Right lobe of liver (tissue), 6 donors: ENCODE measurements around the gene RAP1GDS1. TPM values are rescaled to one million over a fixed set of nuclear protein-coding genes. Genes with fewer than 3 reads are reported as not detected.

ENCODE experiments used
- ATAC-seq, 4 donors: fragments of 200-7000 bp; cut with Tn5 transposase; one replicate each; pipeline ENCODE4 v1.9.1; 2020; ENCODE audit warnings: mild to moderate bottlenecking in 4 of 4, moderate library complexity in 4 of 4
- DNase-seq, 3 donors: peaks; one replicate each; pipeline ENCODE4 v3.0.0-alpha.2; 2020
- H3K27ac ChIP-seq, 3 donors: fragments of 200-600 bp; one replicate each; pipeline ENCODE4 v1.8.0; 2022
- H3K27me3 ChIP-seq, 2 donors: fragments of 200-600 bp; one replicate each; pipeline ENCODE4 v1.8.0; 2022
- H3K36me3 ChIP-seq, 4 donors: fragments of 200-600 bp; sonication (generic) in 1 of 4; one replicate each; pipeline versions ENCODE4 v1.5.1 to v1.8.0; 2017 to 2022; ENCODE audit warnings: control low read depth in 1 of 4
- H3K4me1 ChIP-seq, 4 donors: fragments of 200-600 bp; sonication (generic) in 1 of 4; one replicate each; pipeline versions ENCODE4 v1.5.1 to v1.8.0; 2017 to 2022; ENCODE audit warnings: control low read depth in 1 of 4
- H3K4me3 ChIP-seq, 3 donors: fragments of 200-600 bp; one replicate each; pipeline ENCODE4 v1.8.0; 2022
- H3K9me3 ChIP-seq, 4 donors: fragments of 200-600 bp; sonication (generic) in 1 of 4; one replicate each; pipeline versions ENCODE4 v1.5.1 to v1.8.0; 2017 to 2022; ENCODE audit warnings: control low read depth in 1 of 4
- POLR2A ChIP-seq: fragments of 450-650 bp; IDR thresholded peaks from one replicate; pipeline ENCODE4 v1.6.1; 2017; ENCODE audit warnings: antibody characterized with exemption, mild to moderate bottlenecking
- WGBS: methylation state at CpG from one replicate; pipeline ENCODE4 v1.1.6; 2018; ENCODE audit warnings: low coverage, low lambda C conversion rate; ENCODE audit not compliant: insufficient coverage; ENCODE audit errors: missing lambda C conversion rate; 5-methylcytosine and 5-hydroxymethylcytosine counted together
- intact Hi-C, 2 donors: fragments of 100-400 bp; cut with DNase I; formaldehyde crosslinking; loops; one replicate each; pipeline versions ENCODE4 v1.11.2 to v1.14.1; 2022
- total RNA-seq, 6 experiments: library from RNA; depleted of rRNA in 2 of 6; stranded (reverse); fragments of >200 nt in 2 of 6; fragmentation: NEBNext Ultra II Directional in 3 of 6; extraction: Animal tissue kit (Norgen Biotek cat#: 25700) in 3 of 6; gene quantifications; one replicate each; pipeline versions ENCODE4 v1.1.0 to v1.2.4, GENCODE V29; 2016 to 2023
- TF ChIP-seq, protein P1 (sequence below), 4 donors: fragments of 200-600 bp in 3 of 4; fragments of 450-650 bp in 1 of 4; IDR thresholded peaks; one replicate each; pipeline versions ENCODE4 v1.5.1 to v1.8.0; 2016 to 2022; ENCODE audit warnings: antibody characterized with exemption in 4 of 4, mild to moderate bottlenecking in 2 of 4
- donor health status: DM: no; HTN: yes; CAD: no.
- donor health status: DM: no; HTN: no; CAD: no.
- donor health status: DM: no; HTN: no; CAD: no.
- donor health status: DM: no; HTN: yes; CAD: no.
- donor health status: DM: no; HTN: yes; CAD: no.

The RAP1GDS1 gene
- total RNA-seq, 6 experiments from 2014 or later = 17.4 to 29.8 (median 20.9) TPM

GRCh38 chr4:98300706-98301105 lies 39.5 kb downstream of the RAP1GDS1 start:
- intact Hi-C loops = no loop called here
- no peak for DNase-seq
- ATAC-seq = no peak
- Histone ChIP-seq H3K4me1 (no peaks in the 10 kb centered on the region), H3K9me3 (peaks cover 0 to 5% (median 0%) of the 10 kb centered on the region in 4 donors), H3K4me3 (no peak overlapping the region), H3K27me3 (no peaks in the 10 kb centered on the region), H3K27ac (no peak overlapping the region), H3K36me3 (no peaks in the 10 kb centered on the region)
- no peak for TF ChIP-seq POLR2A
- TF ChIP-seq, protein P1, sequence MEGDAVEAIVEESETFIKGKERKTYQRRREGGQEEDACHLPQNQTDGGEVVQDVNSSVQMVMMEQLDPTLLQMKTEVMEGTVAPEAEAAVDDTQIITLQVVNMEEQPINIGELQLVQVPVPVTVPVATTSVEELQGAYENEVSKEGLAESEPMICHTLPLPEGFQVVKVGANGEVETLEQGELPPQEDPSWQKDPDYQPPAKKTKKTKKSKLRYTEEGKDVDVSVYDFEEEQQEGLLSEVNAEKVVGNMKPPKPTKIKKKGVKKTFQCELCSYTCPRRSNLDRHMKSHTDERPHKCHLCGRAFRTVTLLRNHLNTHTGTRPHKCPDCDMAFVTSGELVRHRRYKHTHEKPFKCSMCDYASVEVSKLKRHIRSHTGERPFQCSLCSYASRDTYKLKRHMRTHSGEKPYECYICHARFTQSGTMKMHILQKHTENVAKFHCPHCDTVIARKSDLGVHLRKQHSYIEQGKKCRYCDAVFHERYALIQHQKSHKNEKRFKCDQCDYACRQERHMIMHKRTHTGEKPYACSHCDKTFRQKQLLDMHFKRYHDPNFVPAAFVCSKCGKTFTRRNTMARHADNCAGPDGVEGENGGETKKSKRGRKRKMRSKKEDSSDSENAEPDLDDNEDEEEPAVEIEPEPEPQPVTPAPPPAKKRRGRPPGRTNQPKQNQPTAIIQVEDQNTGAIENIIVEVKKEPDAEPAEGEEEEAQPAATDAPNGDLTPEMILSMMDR (IDR thresholded peaks at IDR 0.05) = no peak

GRCh38 chr4:98305576-98305975 lies 44.4 kb downstream of the RAP1GDS1 start:
- TF ChIP-seq, protein P1 (IDR thresholded peaks at IDR 0.05) = no peak
- TF ChIP-seq POLR2A = no peak
- DNase-seq = no peak
- 86% methylated on average over 1 of the region's 1 CpG for WGBS

DNA sequence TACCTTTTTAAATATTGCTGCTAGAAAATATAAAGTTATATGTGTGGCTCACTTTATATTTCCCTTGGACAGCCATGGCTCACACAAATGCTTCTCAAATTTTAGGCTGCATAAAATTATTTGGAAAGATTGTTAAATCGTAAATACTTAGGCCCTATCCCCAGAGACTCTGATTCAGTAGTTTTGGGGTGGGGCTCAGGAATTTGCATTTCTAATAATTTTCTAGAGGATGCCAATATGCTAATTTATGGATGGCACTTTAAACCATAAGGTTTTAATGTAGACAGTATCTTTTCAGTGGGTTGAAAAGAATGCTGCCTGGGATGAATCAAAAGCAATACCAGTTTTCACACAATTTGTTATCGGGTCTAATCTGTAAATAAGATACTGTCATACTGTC lies 49.7 kb downstream of the RAP1GDS1 start:
- no peaks in the 10 kb centered on the region for H3K36me3 ChIP-seq
- H3K27ac ChIP-seq = no peak overlapping the region
- TF ChIP-seq, protein P1 (IDR thresholded peaks at IDR 0.05) = no peak
- TF ChIP-seq POLR2A = no peak
- no peak for ATAC-seq
- WGBS = 97% methylated on average over 2 of the region's 2 CpGs
- H3K4me1 ChIP-seq = no peaks in the 10 kb centered on the region
- intact Hi-C loops = no loop called here
- no peak overlapping the region for H3K4me3 ChIP-seq
- H3K9me3 ChIP-seq = no peaks in the 10 kb centered on the region
- H3K27me3 ChIP-seq = no peaks in the 10 kb centered on the region
- no peak for DNase-seq

More at GRCh38 chr4:98305576-98305975, 44.4 kb downstream of the RAP1GDS1 start:
- no peak for ATAC-seq
- H3K4me1 ChIP-seq = no peaks in the 10 kb centered on the region
- intact Hi-C loops = no loop called here
- no peak overlapping the region for H3K27ac ChIP-seq
- no peaks in the 10 kb centered on the region for H3K27me3 ChIP-seq
- no peaks in the 10 kb centered on the region for H3K36me3 ChIP-seq
- H3K9me3 ChIP-seq = peaks cover 0 to 5% (median 0%) of the 10 kb centered on the region in 4 donors
- H3K4me3 ChIP-seq = no peak overlapping the region

DNA sequence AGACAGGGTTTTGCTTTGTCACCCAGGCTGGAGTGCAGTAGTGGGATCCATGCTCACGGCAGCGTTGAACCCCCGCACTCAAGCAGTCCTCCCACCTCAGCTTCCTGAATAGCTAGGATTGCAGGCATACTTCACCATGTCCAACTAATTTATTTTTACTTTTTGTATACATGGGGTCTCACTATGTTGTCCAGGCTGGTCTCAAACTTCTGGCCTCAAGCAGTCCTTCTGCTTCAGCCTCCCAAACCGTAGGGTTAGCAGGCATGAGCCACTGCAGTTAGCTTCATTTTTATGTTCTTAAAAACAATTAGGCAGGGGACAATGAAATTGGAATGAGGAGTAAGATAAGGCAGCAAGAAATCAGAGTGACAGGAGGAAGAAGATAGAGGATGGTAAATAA lies 50.5 kb downstream of the RAP1GDS1 start:
- intact Hi-C loops = no loop called here
- H3K4me1 ChIP-seq = no peaks in the 10 kb centered on the region
- no peak overlapping the region for H3K27ac ChIP-seq
- no peaks in the 10 kb centered on the region for H3K9me3 ChIP-seq
- ATAC-seq (no peak), DNase-seq (no peak)
- TF ChIP-seq, protein P1 (IDR thresholded peaks at IDR 0.05) = no peak
- TF ChIP-seq POLR2A = no peak
- H3K36me3 ChIP-seq = no peaks in the 10 kb centered on the region
- 89% methylated on average over 4 of the region's 4 CpGs for WGBS
- H3K27me3 ChIP-seq = no peaks in the 10 kb centered on the region
- no peak overlapping the region for H3K4me3 ChIP-seq
